Fibroblast of villous mesenchyme (primary cell): ENCODE data around the gene APRT. TPM values are rescaled to one million over a fixed set of nuclear protein-coding genes. Genes with fewer than 3 reads are reported as not detected.

Experiments
- DNase-seq: peaks from one replicate; pipeline ENCODE4 v3.0.0-alpha.2; 2010; ENCODE audit warnings: low read depth
- H3K4me3 ChIP-seq: 2 replicates; pipeline ENCODE4 v1.5.1; 2011; ENCODE audit warnings: low read depth, mild to moderate bottlenecking, low read length
- total RNA-seq: library from RNA; depleted of rRNA; stranded (reverse); fragments of >200 nt; gene quantifications from 2 replicates; pipeline ENCODE4 v1.2.3, GENCODE V29; 2012
- TF ChIP-seq, protein P1 (sequence below): IDR thresholded peaks from 2 replicates; pipeline ENCODE4 v1.5.1; 2012; ENCODE audit warnings: low read depth, mild to moderate bottlenecking, low read length; ENCODE audit not compliant: insufficient read depth

Gene APRT
- total RNA-seq, 1 donor, result 39.7 TPM

DNA sequence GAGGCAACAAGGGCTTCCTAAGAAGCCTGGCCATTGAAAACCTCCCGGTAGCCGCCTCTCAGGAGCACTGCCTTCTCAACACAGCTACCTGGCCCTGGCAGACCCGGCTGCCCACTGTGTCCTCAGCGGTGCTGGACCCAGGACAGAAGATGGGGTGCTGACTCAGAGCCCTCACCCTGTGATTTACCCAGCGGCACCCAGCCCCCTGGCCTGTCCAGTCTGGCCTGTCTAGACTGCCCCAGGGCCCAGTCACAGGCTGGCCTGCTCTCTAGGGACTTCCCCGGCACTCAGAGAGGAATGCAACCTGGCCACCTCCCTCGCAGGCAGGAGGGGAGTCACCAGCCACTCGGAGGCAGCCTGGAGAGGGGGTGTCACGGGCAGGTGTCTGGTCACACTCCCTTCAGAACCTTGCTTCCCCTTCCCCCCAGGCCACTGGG lies 46.8 kb downstream of the APRT start:
- TF ChIP-seq, protein P1, sequence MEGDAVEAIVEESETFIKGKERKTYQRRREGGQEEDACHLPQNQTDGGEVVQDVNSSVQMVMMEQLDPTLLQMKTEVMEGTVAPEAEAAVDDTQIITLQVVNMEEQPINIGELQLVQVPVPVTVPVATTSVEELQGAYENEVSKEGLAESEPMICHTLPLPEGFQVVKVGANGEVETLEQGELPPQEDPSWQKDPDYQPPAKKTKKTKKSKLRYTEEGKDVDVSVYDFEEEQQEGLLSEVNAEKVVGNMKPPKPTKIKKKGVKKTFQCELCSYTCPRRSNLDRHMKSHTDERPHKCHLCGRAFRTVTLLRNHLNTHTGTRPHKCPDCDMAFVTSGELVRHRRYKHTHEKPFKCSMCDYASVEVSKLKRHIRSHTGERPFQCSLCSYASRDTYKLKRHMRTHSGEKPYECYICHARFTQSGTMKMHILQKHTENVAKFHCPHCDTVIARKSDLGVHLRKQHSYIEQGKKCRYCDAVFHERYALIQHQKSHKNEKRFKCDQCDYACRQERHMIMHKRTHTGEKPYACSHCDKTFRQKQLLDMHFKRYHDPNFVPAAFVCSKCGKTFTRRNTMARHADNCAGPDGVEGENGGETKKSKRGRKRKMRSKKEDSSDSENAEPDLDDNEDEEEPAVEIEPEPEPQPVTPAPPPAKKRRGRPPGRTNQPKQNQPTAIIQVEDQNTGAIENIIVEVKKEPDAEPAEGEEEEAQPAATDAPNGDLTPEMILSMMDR, result no peak

DNA sequence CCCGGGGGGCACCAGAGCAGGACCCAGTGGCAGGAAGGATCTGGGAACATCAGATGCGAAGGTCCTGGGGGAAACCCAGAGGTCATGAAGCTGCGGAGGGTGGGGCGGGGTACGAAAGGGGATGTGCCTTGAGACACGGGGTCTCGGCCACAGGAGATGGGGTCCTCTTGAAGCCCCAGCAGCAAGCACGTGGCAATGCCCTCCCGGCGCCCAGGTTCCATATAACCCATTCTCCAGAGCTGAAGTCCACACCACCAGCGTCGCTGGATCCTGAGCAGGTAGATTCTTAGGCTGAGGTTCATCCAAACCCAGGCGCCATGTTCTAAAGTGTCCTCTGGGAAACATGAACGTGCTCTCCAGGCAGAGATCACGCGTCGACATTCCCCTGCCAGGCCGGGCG lies 47.6 kb downstream of the APRT start:
- no peak for DNase-seq
- TF ChIP-seq, protein P1, result no peak

More for the DNA sequence above, 46.8 kb downstream of the APRT start:
- no peak overlapping the region for H3K4me3 ChIP-seq
- DNase-seq, result no peak

DNA sequence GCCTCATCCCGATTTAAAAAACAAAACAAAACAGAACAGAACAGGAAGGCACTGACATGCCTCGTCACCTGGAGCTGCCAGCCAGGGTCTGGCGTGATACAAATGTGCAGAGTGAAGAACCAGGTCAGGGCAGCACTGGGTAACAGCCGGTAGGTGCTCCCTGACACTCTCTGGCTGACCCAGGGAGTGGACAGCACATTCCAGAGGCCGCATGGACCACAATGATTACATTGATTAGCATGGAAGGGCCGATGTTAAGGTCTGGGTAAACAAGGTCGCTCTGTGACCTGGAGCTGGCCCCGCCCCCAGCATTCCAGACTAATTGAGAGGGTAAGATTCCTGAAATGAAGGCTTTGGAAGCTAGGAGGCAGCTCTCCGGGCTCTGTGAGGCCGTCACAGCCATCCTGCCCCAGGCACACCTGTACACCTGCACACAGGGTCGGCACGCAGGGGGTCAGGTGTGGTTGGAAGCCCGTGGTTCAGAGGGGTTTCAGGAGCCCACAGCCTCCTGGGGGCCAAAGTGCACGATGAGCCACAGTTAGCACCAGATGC lies 48.1 kb downstream of the APRT start:
- H3K4me3 ChIP-seq, result no peak overlapping the region
- no peak for DNase-seq
- TF ChIP-seq, protein P1, result no peak

More for the DNA sequence above, 47.6 kb downstream of the APRT start:
- H3K4me3 ChIP-seq, result no peak overlapping the region

DNA sequence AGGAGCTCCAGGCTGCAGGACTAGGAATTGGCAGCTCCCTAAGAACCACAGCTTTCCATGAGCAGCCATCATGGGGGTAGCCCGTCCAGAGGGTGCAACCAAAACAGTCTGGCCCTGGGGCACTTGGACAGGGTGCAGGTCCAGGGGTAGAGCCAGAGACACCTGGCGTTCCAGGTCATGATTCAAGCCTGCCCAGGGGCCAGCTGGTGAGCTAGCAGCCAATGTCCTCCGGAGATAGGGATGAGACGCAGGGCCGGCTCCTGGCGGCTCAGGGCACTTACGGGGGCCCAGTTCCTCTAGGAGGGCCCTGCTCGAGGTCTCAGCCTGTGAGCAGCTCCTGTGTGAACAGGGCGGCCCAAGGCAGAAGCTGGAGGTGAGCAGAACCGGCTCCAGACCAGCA lies 48.8 kb downstream of the APRT start:
- TF ChIP-seq, protein P1, result no peak
- no peak for DNase-seq
- no peak overlapping the region for H3K4me3 ChIP-seq

DNA sequence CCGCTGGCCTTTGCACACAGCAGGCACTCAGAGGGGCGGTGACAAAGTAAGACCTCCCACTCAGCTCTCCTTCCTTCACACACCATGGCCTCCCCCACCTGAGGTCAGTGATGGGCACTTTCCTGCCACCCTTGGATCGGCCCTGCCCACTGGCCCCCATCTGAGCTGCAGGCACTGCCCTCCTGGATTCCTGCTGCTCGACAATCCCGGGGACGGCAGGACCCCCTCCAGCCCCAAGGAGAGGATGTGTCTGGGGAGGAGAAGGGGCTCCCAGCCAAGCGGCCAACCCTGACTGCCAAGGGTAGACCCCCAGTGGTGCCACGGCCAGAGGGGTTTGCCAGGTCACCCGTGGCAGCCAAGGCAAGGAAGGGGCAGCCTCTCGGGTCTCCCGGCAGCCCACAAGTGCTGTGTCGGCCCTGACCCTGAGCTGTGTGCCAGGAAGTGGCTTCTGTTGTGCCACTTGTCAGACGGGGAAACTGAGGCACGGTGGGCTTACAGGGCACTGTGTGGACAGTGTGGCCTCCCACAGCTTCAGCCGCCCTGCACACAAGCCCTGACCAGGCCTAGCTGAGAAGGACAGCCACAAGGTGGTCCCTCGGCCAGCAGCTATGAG lies 49.4 kb downstream of the APRT start:
- no peak overlapping the region for H3K4me3 ChIP-seq
- TF ChIP-seq, protein P1, result no peak
- DNase-seq, result no peak

DNA sequence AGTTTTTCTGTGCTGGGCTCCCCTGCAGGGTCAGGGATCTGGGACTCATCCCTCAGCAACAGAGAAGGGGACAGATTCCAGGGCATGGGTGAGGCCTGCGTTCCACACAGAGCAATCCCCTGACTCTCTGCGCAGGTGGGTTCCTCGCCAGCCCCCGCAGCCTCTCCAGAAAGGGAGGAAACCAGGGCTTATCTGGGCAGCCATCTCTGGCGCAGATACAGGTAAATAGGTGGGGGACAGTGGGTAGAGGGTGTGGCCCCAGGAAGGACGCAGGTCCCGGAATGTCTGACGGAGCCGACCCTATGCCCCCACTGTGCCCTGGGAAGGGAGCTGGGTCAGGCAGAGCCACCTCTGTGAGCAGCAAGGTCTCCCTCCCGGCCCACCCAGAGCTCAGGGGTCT lies 49.9 kb downstream of the APRT start:
- TF ChIP-seq, protein P1, result no peak
- no peak for DNase-seq
- no peak overlapping the region for H3K4me3 ChIP-seq

DNA sequence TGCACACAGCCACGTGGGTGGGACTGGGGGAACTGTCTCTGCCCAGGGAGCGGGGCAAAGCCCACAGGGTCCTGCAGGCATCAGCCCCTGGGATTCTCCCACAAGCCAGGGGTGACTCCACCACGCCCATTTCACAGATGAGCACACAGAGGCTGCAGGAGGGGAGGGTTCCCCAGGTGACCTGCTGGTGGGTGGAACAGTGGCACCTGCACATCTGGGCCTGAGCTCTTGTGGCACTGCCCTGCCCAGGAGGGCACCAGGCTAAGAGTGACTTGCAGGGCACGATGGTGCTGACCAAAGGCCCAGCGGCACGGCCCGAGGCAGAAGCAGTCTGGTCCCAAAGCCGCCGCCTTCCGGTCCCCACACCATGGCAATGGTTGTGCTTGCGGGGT lies 50.6 kb downstream of the APRT start:
- no peak overlapping the region for H3K4me3 ChIP-seq
- DNase-seq, result no peak
- TF ChIP-seq, protein P1, result no peak
